ENCODE results near the gene SLC1A3.

GRCh38 chr5:36686881-36687280 is 80.5 kb downstream of the SLC1A3 start:
- TF ChIP-seq, protein P1, sequence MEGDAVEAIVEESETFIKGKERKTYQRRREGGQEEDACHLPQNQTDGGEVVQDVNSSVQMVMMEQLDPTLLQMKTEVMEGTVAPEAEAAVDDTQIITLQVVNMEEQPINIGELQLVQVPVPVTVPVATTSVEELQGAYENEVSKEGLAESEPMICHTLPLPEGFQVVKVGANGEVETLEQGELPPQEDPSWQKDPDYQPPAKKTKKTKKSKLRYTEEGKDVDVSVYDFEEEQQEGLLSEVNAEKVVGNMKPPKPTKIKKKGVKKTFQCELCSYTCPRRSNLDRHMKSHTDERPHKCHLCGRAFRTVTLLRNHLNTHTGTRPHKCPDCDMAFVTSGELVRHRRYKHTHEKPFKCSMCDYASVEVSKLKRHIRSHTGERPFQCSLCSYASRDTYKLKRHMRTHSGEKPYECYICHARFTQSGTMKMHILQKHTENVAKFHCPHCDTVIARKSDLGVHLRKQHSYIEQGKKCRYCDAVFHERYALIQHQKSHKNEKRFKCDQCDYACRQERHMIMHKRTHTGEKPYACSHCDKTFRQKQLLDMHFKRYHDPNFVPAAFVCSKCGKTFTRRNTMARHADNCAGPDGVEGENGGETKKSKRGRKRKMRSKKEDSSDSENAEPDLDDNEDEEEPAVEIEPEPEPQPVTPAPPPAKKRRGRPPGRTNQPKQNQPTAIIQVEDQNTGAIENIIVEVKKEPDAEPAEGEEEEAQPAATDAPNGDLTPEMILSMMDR (IDR thresholded peaks at IDR 0.05; ENCODE audit: low read depth, low read length): no peak
- TF ChIP-seq EZH2phosphoT487 (IDR thresholded peaks at IDR 0.05; ENCODE audit: low read depth): no peak

All from OCI-LY3 (cell line).